Thoracic aorta (tissue), 2 donors: Measurements from ENCODE around the gene PRSS3. TPM values are rescaled to one million over a fixed set of nuclear protein-coding genes. Genes with fewer than 3 reads are reported as not detected.
"Not testable (repeated sequence)": the region's sequence is repeated elsewhere in the genome, so short reads cannot be mapped to it uniquely, and the experiment has no call there.

Experiments
- ATAC-seq: fragments of 150-250 bp; one replicate; pipeline ENCODE4 v1.8.0; 2017; ENCODE audit warnings: low read depth; ENCODE audit not compliant: insufficient number of reproducible peaks, low FRiP score
- DNase-seq: peaks from one replicate; pipeline ENCODE4 v3.0.0-alpha.2; 2020; ENCODE audit warnings: low spot score
- H3K27ac ChIP-seq, 2 donors: fragments of 200-600 bp; sonication (generic); 1 replicate in 1 of 2; 2 replicates in 1 of 2; pipeline ENCODE4 v1.5.1; 2016; ENCODE audit warnings: mild to moderate bottlenecking in 2 of 2, moderate library complexity in 2 of 2
- H3K27me3 ChIP-seq: fragments of 200-600 bp; sonication (generic); replicated peaks from 2 replicates; pipeline ENCODE4 v1.6.0; 2016; ENCODE audit warnings: mild to moderate bottlenecking; ENCODE audit not compliant: insufficient read depth
- H3K36me3 ChIP-seq: fragments of 200-600 bp; sonication (generic); one replicate; pipeline ENCODE4 v1.5.1; 2016
- H3K4me1 ChIP-seq, 2 donors: fragments of 200-600 bp; sonication (generic); 1 replicate in 1 of 2; 2 replicates in 1 of 2; pipeline versions ENCODE4 v1.5.1 to v1.6.0; 2016; ENCODE audit warnings: low read depth in 2 of 2, mild to moderate bottlenecking in 1 of 2; ENCODE audit not compliant: control insufficient read depth in 1 of 2
- H3K4me3 ChIP-seq: fragments of 200-600 bp; sonication (generic); 2 replicates; pipeline ENCODE4 v1.5.1; 2016; ENCODE audit warnings: mild to moderate bottlenecking
- H3K9me3 ChIP-seq: fragments of 200-600 bp; sonication (generic); 2 replicates; pipeline ENCODE4 v1.5.1; 2016
- total RNA-seq, 2 donors: library from RNA; depleted of rRNA; stranded (reverse); fragments of >200 nt; gene quantifications; one replicate each; pipeline versions ENCODE4 v1.1.0 to v1.2.3, GENCODE V29; 2016
- TF ChIP-seq, protein P1 (sequence below): fragments of 200-600 bp; sonication (generic); IDR thresholded peaks from one replicate; pipeline ENCODE4 v1.5.1; 2019; ENCODE audit warnings: antibody characterized with exemption

Gene PRSS3
- total RNA-seq, 2 donors from 2014 or later: 1.1 TPM; not detected in 1

DNA sequence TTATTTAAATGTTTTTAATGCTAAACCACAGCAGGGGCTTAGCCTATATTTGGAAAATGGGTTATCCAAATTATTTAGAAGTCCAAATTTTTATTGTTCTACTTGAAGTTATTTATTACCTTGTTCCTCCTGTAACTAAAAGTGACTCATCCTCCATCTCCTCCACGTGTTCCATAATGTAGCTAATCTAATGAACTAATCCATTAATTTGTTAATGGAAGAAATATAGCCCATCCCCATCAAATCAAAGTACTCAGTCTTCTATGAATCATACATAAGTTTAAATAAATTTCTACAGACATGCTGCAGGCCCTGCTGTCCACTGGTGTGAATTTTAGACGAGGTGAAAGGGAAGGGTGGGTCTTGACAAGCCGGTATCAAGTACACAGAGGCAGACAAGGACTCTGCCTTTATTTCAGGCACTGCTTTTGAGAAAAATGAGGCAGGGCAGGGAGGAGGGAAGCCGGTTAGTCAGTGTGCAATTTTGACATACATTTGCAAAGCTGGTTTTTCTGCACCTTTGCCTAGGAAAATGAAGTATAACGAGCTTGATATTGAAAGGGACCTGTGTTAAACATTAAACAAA is 21.2 kb upstream of the PRSS3 start:
- not testable (repeated sequence) for ATAC-seq, H3K4me3 ChIP-seq, H3K27me3 ChIP-seq, H3K36me3 ChIP-seq, H3K9me3 ChIP-seq, DNase-seq, H3K27ac ChIP-seq, H3K4me1 ChIP-seq

DNA sequence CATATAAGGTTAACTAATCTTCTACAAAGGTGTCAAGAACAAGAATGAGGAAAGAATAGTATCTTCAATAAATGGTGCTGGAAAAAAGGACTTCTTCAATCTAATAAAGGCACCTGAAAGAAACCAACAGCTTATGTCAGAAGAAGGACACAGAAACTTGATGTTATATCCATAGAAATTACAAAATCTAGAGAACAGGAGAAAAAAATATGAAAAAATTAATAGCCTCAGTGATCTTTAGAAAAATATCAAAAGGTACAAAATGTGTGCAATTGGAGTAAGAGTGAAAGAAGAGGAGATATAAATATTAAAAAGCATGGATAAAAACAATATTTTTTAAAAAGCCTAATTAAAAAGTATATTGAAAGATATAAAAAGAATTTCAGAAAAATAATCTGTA is 18.8 kb upstream of the PRSS3 start:
- ATAC-seq (no peak), DNase-seq (no peak)
- Histone ChIP-seq H3K27me3 (no peaks in the 10 kb centered on the region), H3K4me3 (no peak overlapping the region), H3K36me3 (no peaks in the 10 kb centered on the region), H3K4me1 (no peaks in the 10 kb centered on the region), H3K9me3 (no peaks in the 10 kb centered on the region), H3K27ac (no peak overlapping the region)
- TF ChIP-seq, protein P1, sequence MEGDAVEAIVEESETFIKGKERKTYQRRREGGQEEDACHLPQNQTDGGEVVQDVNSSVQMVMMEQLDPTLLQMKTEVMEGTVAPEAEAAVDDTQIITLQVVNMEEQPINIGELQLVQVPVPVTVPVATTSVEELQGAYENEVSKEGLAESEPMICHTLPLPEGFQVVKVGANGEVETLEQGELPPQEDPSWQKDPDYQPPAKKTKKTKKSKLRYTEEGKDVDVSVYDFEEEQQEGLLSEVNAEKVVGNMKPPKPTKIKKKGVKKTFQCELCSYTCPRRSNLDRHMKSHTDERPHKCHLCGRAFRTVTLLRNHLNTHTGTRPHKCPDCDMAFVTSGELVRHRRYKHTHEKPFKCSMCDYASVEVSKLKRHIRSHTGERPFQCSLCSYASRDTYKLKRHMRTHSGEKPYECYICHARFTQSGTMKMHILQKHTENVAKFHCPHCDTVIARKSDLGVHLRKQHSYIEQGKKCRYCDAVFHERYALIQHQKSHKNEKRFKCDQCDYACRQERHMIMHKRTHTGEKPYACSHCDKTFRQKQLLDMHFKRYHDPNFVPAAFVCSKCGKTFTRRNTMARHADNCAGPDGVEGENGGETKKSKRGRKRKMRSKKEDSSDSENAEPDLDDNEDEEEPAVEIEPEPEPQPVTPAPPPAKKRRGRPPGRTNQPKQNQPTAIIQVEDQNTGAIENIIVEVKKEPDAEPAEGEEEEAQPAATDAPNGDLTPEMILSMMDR: no peak

DNA sequence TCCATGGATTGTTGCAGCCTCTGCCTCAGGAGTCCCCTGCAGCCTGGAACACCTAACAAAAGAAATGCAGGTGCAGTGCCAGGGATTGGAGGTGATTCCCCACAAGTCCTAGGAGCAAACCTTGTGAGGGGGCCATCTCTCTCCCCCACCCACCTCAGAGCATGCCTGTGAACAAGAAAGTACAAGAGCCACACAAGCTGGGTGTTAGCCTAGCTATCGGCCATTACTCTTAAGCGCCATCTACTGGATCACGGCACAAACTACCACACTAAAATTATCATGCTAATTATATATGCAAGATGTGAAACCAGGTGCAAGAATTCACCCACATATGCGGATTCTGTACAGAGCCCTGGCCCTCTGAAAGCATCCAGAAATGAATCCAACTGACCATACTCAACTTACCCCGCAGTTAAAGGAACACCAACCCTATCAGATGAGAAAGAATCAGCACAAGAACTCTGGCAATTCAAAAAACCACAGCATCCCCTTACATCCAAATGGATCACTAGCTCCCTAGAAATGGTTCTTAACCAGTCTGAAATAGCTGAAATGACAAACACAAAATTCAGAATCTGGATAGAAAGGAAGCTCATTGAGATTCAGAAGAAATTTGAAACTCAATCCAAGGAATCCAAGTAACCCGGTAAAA is 16.5 kb upstream of the PRSS3 start:
- Histone ChIP-seq H3K4me1 (no peaks in the 10 kb centered on the region), H3K27me3 (no peaks in the 10 kb centered on the region), H3K9me3 (no peaks in the 10 kb centered on the region), H3K27ac (no peak overlapping the region), H3K4me3 (no peak overlapping the region), H3K36me3 (no peaks in the 10 kb centered on the region)
- TF ChIP-seq, protein P1: peak; percentile 55
- peak; percentile 50 for ATAC-seq
- DNase-seq: no peak

DNA sequence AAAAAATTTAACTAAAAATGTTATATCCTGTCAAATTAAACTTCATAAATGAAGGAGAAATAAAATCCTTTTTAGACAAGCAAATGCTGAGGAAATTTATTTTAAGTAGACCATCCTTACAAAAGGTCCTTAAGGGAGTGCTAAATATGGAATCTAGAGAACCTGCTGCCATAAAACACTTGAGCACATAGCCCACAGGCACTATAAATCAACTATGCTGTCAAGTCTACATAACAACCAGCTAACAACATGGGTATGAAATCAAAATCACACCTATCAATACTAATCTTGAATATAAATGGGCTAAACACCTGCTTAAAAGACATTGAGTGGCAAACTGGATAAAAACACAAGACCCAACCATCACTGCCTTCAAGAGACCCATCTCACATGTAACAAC is 15.1 kb upstream of the PRSS3 start:
- Histone ChIP-seq H3K36me3 (no peaks in the 10 kb centered on the region), H3K4me3 (no peak overlapping the region), H3K27ac (no peak overlapping the region), H3K9me3 (no peaks in the 10 kb centered on the region), H3K27me3 (no peaks in the 10 kb centered on the region), H3K4me1 (no peaks in the 10 kb centered on the region)
- ATAC-seq (no peak), DNase-seq (no peak)
- TF ChIP-seq, protein P1: no peak

DNA sequence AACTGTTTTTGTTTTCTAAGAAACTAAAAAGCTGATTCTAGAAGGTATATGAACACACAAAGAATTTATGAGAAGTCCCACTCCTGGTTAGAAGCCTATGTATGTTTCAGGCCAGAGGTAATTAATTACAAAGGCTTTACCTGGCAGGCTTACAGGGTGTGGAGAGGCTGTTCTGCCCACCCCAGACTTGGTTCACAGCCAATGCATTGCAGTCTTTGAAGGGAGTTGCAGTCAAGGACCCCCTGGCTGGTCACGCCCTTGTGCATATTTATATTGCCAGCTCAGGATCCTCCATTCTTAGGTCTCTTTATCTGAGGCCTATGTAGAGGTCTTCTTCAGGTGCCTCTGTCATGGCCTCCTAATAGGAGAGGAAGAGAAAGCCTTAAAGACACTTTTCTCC is 13.6 kb upstream of the PRSS3 start:
- H3K9me3 ChIP-seq: no peaks in the 10 kb centered on the region
- no peaks in the 10 kb centered on the region for H3K4me1 ChIP-seq
- no peaks in the 10 kb centered on the region for H3K27me3 ChIP-seq
- no peak overlapping the region for H3K4me3 ChIP-seq
- TF ChIP-seq, protein P1: no peak
- DNase-seq: no peak
- no peaks in the 10 kb centered on the region for H3K36me3 ChIP-seq
- no peak overlapping the region for H3K27ac ChIP-seq
- ATAC-seq: no peak
